Measurements from ENCODE around the gene TRPV5.
"Not testable (repeated sequence)": the region's sequence is repeated elsewhere in the genome, so short reads cannot be mapped to it uniquely, and the experiment has no call there.

Gene TRPV5

DNA sequence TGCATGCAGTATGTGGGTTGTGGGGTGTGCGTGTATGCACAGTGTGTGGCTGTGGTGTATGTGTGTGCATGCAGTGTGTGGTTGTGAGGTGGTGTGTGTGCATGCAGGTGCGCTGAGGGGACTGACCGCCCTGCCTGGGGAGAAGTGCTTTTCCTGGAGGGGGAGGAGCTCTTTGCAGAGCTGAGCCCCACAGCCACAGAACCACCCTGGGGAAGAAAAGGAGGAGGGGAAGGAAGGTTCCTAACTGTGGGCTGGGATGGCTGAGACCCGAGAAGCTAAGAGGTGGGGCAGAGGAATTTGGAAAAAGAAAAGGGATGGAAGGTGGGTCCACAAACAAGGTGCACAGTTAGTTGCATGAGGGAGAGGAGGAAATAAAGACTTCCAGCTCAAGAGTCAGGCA is at the start of gene TRPV5:
TSS of gene TRPV5 (minus strand) at position 123 of the 400 bp plus-strand sequence. CDS start 287 bp downstream, outside the sequence.
- CTCF ChIA-PET, result no interaction called here

DNA sequence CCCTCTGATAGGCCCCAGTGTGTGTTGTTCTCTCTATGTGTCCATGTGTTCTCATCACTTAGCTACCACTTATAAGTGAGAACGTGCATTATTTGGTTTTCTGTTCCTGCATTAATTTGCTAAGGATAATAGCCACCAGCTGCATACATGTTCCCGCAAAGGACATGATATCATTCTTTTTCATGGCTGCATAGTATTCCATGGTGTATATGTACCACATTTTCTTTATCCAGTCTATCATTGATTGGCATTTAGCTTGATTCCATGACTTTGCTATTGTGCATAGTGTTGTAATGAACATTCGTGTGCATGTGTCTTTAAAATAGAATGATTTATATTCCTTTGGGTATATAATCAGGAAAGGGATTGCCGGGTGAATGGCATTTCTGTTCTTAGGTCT is 44.9 kb upstream of the TRPV5 start:
- H3K27ac ChIP-seq; CTCF ChIA-PET; POLR2A ChIA-PET (ENCODE audit: low non-redundant PET); DNase-seq (ENCODE audit: low spot score): not testable (repeated sequence)

More for the DNA sequence above, at the start of gene TRPV5:
- TF ChIP-seq, protein P1, sequence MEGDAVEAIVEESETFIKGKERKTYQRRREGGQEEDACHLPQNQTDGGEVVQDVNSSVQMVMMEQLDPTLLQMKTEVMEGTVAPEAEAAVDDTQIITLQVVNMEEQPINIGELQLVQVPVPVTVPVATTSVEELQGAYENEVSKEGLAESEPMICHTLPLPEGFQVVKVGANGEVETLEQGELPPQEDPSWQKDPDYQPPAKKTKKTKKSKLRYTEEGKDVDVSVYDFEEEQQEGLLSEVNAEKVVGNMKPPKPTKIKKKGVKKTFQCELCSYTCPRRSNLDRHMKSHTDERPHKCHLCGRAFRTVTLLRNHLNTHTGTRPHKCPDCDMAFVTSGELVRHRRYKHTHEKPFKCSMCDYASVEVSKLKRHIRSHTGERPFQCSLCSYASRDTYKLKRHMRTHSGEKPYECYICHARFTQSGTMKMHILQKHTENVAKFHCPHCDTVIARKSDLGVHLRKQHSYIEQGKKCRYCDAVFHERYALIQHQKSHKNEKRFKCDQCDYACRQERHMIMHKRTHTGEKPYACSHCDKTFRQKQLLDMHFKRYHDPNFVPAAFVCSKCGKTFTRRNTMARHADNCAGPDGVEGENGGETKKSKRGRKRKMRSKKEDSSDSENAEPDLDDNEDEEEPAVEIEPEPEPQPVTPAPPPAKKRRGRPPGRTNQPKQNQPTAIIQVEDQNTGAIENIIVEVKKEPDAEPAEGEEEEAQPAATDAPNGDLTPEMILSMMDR (conservative IDR thresholded peaks at IDR 0.05; ENCODE audit: low read depth), result no peak
- POLR2A ChIA-PET (ENCODE audit: low non-redundant PET), result no interaction called here
- no peak for DNase-seq (ENCODE audit: low spot score)
- H3K27ac ChIP-seq, result no peak within 1 kb of the TSS

DNA sequence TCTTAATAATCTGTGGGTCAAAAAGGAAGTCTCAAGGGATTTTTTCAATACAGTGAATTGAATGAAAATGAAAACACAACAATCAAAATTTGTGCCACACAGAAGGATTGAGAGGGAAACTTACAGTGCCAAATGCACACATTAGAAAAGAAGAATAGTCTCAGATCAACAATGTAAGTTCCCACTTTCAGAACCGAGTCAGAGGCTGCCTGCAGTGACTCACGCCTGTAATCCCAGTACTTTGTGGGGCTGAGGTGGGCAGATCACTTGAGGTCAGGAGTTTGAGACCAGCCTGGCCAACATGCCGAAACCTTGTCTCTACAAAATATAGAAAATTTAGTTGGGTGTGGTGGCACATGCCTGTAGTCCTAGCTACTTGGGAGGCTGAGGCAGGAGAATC is 41.1 kb upstream of the TRPV5 start:
- ChIA-PET CTCF (no interaction called here), POLR2A (ENCODE audit: low non-redundant PET) (no interaction called here)
- H3K27ac ChIP-seq, result no peak overlapping the region
- no peak for DNase-seq (ENCODE audit: low spot score)
- TF ChIP-seq, protein P1 (conservative IDR thresholded peaks at IDR 0.05; ENCODE audit: low read depth), result no peak

DNA sequence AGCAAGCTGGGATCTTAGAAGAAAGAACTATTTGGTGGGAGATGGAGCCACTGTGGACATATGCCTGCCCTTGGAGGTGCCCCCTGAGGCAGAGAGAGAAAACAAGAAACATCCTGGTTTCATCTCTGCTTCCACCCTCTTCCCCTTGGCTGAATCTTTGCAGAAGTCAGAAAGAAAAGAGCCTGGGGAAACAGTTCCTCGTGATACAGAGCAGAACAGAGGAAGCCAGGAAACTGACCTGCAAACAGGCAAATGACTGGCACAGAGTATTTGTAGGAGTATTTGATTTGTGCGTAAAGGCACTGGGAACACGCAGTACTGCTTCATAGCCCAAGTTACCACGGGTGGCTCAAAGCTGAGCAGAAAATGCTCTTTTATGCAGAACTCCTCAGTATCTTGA is 35.6 kb upstream of the TRPV5 start:
- ChIA-PET CTCF (no interaction called here), POLR2A (ENCODE audit: low non-redundant PET) (no interaction called here)
- H3K27ac ChIP-seq, result no peak overlapping the region
- TF ChIP-seq, protein P1 (conservative IDR thresholded peaks at IDR 0.05; ENCODE audit: low read depth), result no peak
- no peak for DNase-seq (ENCODE audit: low spot score)

DNA sequence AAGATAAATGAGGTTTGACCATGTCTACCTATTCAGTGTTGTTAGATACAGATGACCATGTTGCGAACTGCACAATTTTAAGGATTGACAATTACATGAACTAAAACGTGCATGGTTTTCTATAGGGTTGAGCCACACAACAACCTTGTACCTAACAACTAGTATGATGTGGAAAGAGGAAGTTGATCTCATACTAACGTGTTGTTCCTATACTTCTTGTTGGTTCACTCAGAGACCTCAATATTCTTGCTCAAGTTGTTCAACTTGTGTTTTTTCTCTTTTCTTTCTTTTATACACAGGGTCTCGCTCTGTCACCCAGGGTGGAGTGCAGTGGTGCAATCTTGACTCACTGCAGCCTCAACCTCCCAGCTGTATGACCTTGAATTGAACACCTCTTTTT is 34.7 kb upstream of the TRPV5 start:
- TF ChIP-seq, protein P1 (conservative IDR thresholded peaks at IDR 0.05; ENCODE audit: low read depth), result no peak
- ChIA-PET CTCF (no interaction called here), POLR2A (ENCODE audit: low non-redundant PET) (no interaction called here)
- no peak overlapping the region for H3K27ac ChIP-seq
- no peak for DNase-seq (ENCODE audit: low spot score)

DNA sequence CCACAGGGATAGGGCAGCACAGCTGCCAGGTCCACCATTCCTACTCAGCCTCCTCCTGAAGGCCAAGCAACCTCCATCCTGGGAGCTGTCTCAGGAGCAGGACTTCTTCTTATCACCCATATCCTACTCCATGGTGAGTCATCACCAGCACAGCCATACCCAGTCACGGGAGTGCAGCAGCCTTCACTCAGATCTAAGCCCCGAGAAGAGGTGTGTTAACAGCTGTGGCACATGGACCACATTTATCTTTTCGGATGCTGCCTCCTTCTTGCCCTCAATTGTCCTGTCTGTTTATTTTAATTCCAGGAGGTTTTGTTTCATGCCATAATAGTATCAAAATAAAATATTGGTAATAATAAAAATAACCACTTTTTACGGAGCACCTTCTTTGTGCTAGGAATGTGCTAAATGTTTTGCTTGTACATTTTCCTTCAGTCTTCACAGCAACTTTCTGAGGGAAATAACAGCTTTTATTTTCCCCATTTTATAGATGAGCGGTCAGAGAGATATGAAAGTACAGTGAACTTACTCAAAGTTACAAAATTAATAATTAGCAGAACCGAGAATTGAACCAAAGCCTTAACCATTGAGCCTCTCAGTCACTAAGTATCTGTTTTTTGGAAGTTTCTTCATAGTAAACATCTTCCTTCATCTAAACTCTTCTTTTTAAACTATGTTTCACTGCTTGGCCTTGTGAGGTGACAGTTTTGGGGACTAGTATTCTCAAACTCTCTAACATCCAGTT is 31.1 kb upstream of the TRPV5 start:
- no peak for DNase-seq (ENCODE audit: low spot score)
- POLR2A ChIA-PET (ENCODE audit: low non-redundant PET), result no interaction called here
- H3K27ac ChIP-seq, result no peak overlapping the region
- TF ChIP-seq, protein P1 (conservative IDR thresholded peaks at IDR 0.05; ENCODE audit: low read depth), result no peak
- CTCF ChIA-PET, result no interaction called here

DNA sequence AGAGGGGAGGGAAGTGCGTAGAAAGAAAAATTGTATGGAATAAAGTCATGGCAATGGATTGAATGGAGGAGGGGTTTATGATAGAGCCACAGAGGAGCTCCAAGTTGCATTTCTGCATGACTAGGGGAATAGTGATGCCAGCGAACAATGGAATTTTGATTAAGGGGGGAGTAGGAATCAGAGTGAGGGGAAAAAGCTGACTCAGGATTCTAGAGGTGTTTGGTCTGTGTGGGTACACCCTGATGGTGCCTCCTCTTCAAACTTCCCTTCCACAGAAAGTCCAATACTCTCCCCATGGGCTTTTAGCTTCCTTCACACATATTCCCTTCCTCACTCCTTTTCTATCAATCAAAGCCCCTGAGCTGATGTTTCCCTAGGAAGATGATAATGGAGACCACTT is 30.4 kb upstream of the TRPV5 start:
- POLR2A ChIA-PET (ENCODE audit: low non-redundant PET), result no interaction called here
- H3K27ac ChIP-seq, result no peak overlapping the region
- TF ChIP-seq, protein P1 (conservative IDR thresholded peaks at IDR 0.05; ENCODE audit: low read depth), result no peak
- CTCF ChIA-PET, result no interaction called here
- DNase-seq (ENCODE audit: low spot score), result no peak
